Endothelial cell of umbilical vein (primary cell): ENCODE results near the gene EYS. TPM values are rescaled to one million over a fixed set of nuclear protein-coding genes. Genes with fewer than 3 reads are reported as not detected.

Experiments used
- BruUV-seq: library from RNA; stranded (reverse); fragments of 400-500 nt; replicated peaks from 2 replicates; lab custom pipeline; 2021; lab: Mats Ljungman, UMichigan
- CTCF ChIA-PET: fragments of 300-600, 350-600 bp; sonication (Branson Sonifier 250); formaldehyde crosslinking; loops from one replicate; lab custom pipeline; 2021; ENCODE audit warnings: antibody characterized with exemption, inconsistent platforms; lab: Charles Lee
- POLR2A ChIA-PET: fragments of 300-600, 350-600 bp; sonication (Branson Sonifier 250); formaldehyde crosslinking; loops from one replicate; lab custom pipeline; 2021; ENCODE audit warnings: antibody characterized with exemption, inconsistent platforms; lab: Charles Lee
- DNase-seq: peaks from one replicate; pipeline ENCODE4 v3.0.0-alpha.2; 2011; ENCODE audit warnings: low read depth, low spot score
- FAIRE-seq: peaks from 2 replicates; lab custom pipeline; 2011; peaks lifted over from hg19 to GRCh38; lab: Jason Lieb, UNC
- H2AFZ ChIP-seq: 2 replicates; pipeline ENCODE4 v1.6.0; 2012; ENCODE audit warnings: low read depth, low read length, control low read depth, inconsistent platforms
- H3K27ac ChIP-seq: 2 replicates; pipeline ENCODE4 v1.5.1; 2011; ENCODE audit warnings: low read depth, mild to moderate bottlenecking, control low read depth, low read length, moderate library complexity; ENCODE audit not compliant: insufficient read depth
- H3K27me3 ChIP-seq, 2 experiments: 2 replicates each; pipeline versions ENCODE4 v1.6.0 to v1.6.1; 2011; ENCODE audit warnings: low read length in 2 of 2, mixed read lengths in 1 of 2; ENCODE audit not compliant: control insufficient read depth in 2 of 2, insufficient read depth in 2 of 2
- H3K36me3 ChIP-seq, 2 experiments: 2 replicates in 1 of 2; 3 replicates in 1 of 2; pipeline ENCODE4 v1.5.1; 2011; ENCODE audit warnings: low read length in 2 of 2, mild to moderate bottlenecking in 1 of 2, moderate library complexity in 1 of 2; ENCODE audit not compliant: control insufficient read depth in 2 of 2, insufficient read depth in 2 of 2; ENCODE audit errors: extremely low read depth in 1 of 2
- H3K4me1 ChIP-seq: 3 replicates; pipeline ENCODE4 v1.5.1; 2011; ENCODE audit warnings: mild to moderate bottlenecking, low read length; ENCODE audit not compliant: control insufficient read depth, insufficient read depth; ENCODE audit errors: extremely low read depth
- H3K4me2 ChIP-seq: 2 replicates; pipeline ENCODE4 v1.6.1; 2011; ENCODE audit warnings: low read length, control low read depth, mixed read lengths; ENCODE audit not compliant: insufficient read depth
- H3K4me3 ChIP-seq, 3 experiments: fragments of 200-600 bp in 1 of 3; sonication (generic), shearing (Covaris generic) in 1 of 3; replicated peaks in 1 of 3; 2 replicates each; pipeline ENCODE4 v1.5.1; 2011 to 2016; ENCODE audit warnings: control low read depth in 3 of 3, low read length in 3 of 3, mild to moderate bottlenecking in 2 of 3, inconsistent platforms in 1 of 3, low read depth in 1 of 3, moderate library complexity in 1 of 3; ENCODE audit not compliant: insufficient read depth in 1 of 3
- H3K79me2 ChIP-seq: 2 replicates; pipeline ENCODE4 v1.6.0; 2012; ENCODE audit warnings: low read length, inconsistent platforms; ENCODE audit not compliant: control insufficient read depth, insufficient read depth
- H3K9ac ChIP-seq: replicated peaks from 2 replicates; pipeline ENCODE3; 2011; ENCODE audit warnings: low read length, control low read depth; ENCODE audit not compliant: insufficient read depth; ENCODE audit errors: extremely low read depth
- H3K9me1 ChIP-seq: replicated peaks from 3 replicates; pipeline ENCODE4 v1.6.0; 2011; ENCODE audit warnings: mild to moderate bottlenecking, low read length; ENCODE audit not compliant: control insufficient read depth, insufficient read depth; ENCODE audit errors: extremely low read depth
- H3K9me3 ChIP-seq: replicated peaks from 2 replicates; pipeline ENCODE4 v1.5.1; 2012; ENCODE audit warnings: low read length, inconsistent platforms; ENCODE audit not compliant: control insufficient read depth, insufficient read depth
- H4K20me1 ChIP-seq: replicated peaks from 2 replicates; pipeline ENCODE3; 2011; ENCODE audit warnings: mild to moderate bottlenecking, low read length; ENCODE audit not compliant: control insufficient read depth, insufficient read depth; ENCODE audit errors: extremely low read depth
- CTCF ChIP-seq, 2 donors: IDR thresholded peaks; 1 replicate in 1 of 2; 2 replicates in 1 of 2; pipeline ENCODE4 v1.5.1; 2011; ENCODE audit warnings: low read length in 2 of 2, mild to moderate bottlenecking in 2 of 2, moderate library complexity in 2 of 2, control low read depth in 1 of 2, inconsistent platforms in 1 of 2, low read depth in 1 of 2; ENCODE audit not compliant: insufficient read depth in 1 of 2; ENCODE audit errors: extremely low read depth in 1 of 2
- EZH2 ChIP-seq: IDR thresholded peaks from 2 replicates; pipeline ENCODE4 v1.6.1; 2012; ENCODE audit warnings: borderline replicate concordance, low read depth, mild to moderate bottlenecking, moderate library complexity, low read length, inconsistent platforms; ENCODE audit not compliant: severe bottlenecking
- FOS ChIP-seq: IDR thresholded peaks from 2 replicates; pipeline ENCODE4 v1.6.1; 2011; ENCODE audit warnings: mild to moderate bottlenecking, low read length, moderate library complexity, borderline replicate concordance; ENCODE audit not compliant: insufficient read depth
- GATA2 ChIP-seq: IDR thresholded peaks from 2 replicates; pipeline ENCODE4 v1.7.0; 2011; ENCODE audit warnings: low read depth, mild to moderate bottlenecking, moderate library complexity, mixed read lengths, low read length; ENCODE audit not compliant: insufficient read length, insufficient read depth
- JUN ChIP-seq: IDR thresholded peaks from 2 replicates; pipeline ENCODE4 v1.6.1; 2011; ENCODE audit warnings: borderline replicate concordance, low read depth; ENCODE audit not compliant: insufficient read length, insufficient read depth
- MAX ChIP-seq: IDR thresholded peaks from 2 replicates; pipeline ENCODE4 v1.6.1; 2011; ENCODE audit not compliant: insufficient read depth, insufficient read length
- MYC ChIP-seq: IDR thresholded peaks from one replicate; pipeline ENCODE4 v1.6.1; 2011; ENCODE audit warnings: mild to moderate bottlenecking, low read depth, low read length
- POLR2A ChIP-seq: IDR thresholded peaks from 2 replicates; pipeline ENCODE4 v1.6.1; 2012; ENCODE audit warnings: low read depth, mild to moderate bottlenecking, control low read depth, low read length
- POLR2AphosphoS5 ChIP-seq: IDR thresholded peaks from 2 replicates; pipeline ENCODE4 v1.6.1; 2012; ENCODE audit warnings: low read depth, mild to moderate bottlenecking, control low read depth, low read length, moderate library complexity; ENCODE audit not compliant: insufficient read depth
- dilution Hi-C: fragments of 300-500 bp; cut with MboI; formaldehyde crosslinking; loops from one replicate; pipeline ENCODE4 v1.15.0; 2019; ENCODE audit warnings: low sequenced_read_pairs; ENCODE audit not compliant: extremely low pct_ligation_motif_present
- intact Hi-C: fragments of 100-400 bp; cut with micrococcal nuclease; formaldehyde crosslinking; loops from one replicate; pipeline ENCODE4 v1.10.0; 2022
- polyA plus RNA-seq, 4 experiments: library from polyadenylated mRNA; depleted of rRNA in 3 of 4; stranded (reverse) in 3 of 4; unstranded in 1 of 4; fragments of >200 nt; gene quantifications; 2 replicates each; pipeline versions ENCODE4 v1.2.1 to v1.2.3, GENCODE V29; 2011 to 2012; ENCODE audit warnings: missing spikeins in 1 of 4
- total RNA-seq: library from RNA; stranded (reverse); gene quantifications from 2 replicates; pipeline ENCODE4 v1.2.3, GENCODE V29; 2021

The EYS gene
- total and polyA plus RNA-seq, 2 donors (not counting 3 experiments of a cell fraction or from before 2014, with no cell fraction given), result 0.01 to 0.27 TPM

- FAIRE-seq (no peak), DNase-seq (no peak)
- Histone ChIP-seq H3K4me2 (no peak overlapping the region), H3K27ac (no peak overlapping the region), H2AFZ (no peak overlapping the region), H3K9me1 (no peaks in the 10 kb centered on the region), H3K27me3 (no peaks in the 10 kb centered on the region), H3K9ac (no peak overlapping the region), H3K79me2 (no peaks in the 10 kb centered on the region), H3K4me3 (no peak overlapping the region), H4K20me1 (no peaks in the 10 kb centered on the region), H3K36me3 (no peaks in the 10 kb centered on the region), H3K4me1 (peaks cover 3% of the 10 kb centered on the region), H3K9me3 (no peaks in the 10 kb centered on the region)
- CTCF ChIA-PET, result no interaction called here
- intact Hi-C loops (no loop called here), dilution Hi-C loops (no loop called here)
- no TSS peak for BruUV-seq
- TF ChIP-seq MYC, result no peak
- TF ChIP-seq FOS, result no peak
- TF ChIP-seq EZH2, result no peak
- TF ChIP-seq MAX, result no peak
- no peak for TF ChIP-seq POLR2AphosphoS5
- TF ChIP-seq CTCF (IDR thresholded peaks at IDR 0.05; ENCODE audit: extremely low read depth in 1 of 2, insufficient read depth in 1 of 2, low read depth in 1 of 2, low read length in 2 of 2), result no peak
- TF ChIP-seq GATA2, result no peak
- TF ChIP-seq POLR2A, result no peak
- TF ChIP-seq JUN, result no peak
- POLR2A ChIA-PET, result no interaction called here
These were observed 589.1 kb downstream of the EYS start for GRCh38 chr6:65117817-65118409.
